Astrocyte of the cerebellum (primary cell): Measurements from ENCODE around the gene KCNG2.
"Not testable (repeated sequence)": the region's sequence is repeated elsewhere in the genome, so short reads cannot be mapped to it uniquely, and the experiment has no call there.

ENCODE experiments used
- DNase-seq: peaks from one replicate; pipeline ENCODE4 v3.0.0-alpha.2; 2011; ENCODE audit warnings: low read depth
- H3K4me3 ChIP-seq: 2 replicates; pipeline ENCODE4 v1.5.1; 2011; ENCODE audit warnings: mild to moderate bottlenecking, low read depth, low read length, moderate library complexity
- CTCF ChIP-seq: IDR thresholded peaks from 2 replicates; pipeline ENCODE4 v1.5.1; 2012; ENCODE audit warnings: low read length, low read depth, moderate library complexity, mild to moderate bottlenecking; ENCODE audit errors: missing control alignments
- in situ Hi-C: cut with HindIII; loops from 2 replicates; pipeline ENCODE4 v1.10.0; 2017; ENCODE audit warnings: low sequenced_read_pairs

KCNG2 gene

GRCh38 chr18:79863161-79864005 is 65.6 kb downstream of the KCNG2 start:
- no peak for TF ChIP-seq CTCF
- no peak overlapping the region for H3K4me3 ChIP-seq
- in situ Hi-C loops: loop anchor here (5.0 kb wide), 2 partner anchors 51 to 64 kb away; no protein-coding TSS in a partner anchor
- DNase-seq: no peak

GRCh38 chr18:79864006-79864725 is 66.4 kb downstream of the KCNG2 start:
- no peak for TF ChIP-seq CTCF
- in situ Hi-C loops: loop anchor here (5.0 kb wide), 2 partner anchors 52 to 63 kb away; no protein-coding TSS in a partner anchor
- DNase-seq: no peak
- no peak overlapping the region for H3K4me3 ChIP-seq

GRCh38 chr18:79864955-79865354 is 67.2 kb downstream of the KCNG2 start:
- in situ Hi-C loops: loop anchor here (5.0 kb wide), 2 partner anchors 53 to 62 kb away; no protein-coding TSS in a partner anchor
- DNase-seq, H3K4me3 ChIP-seq: not testable (repeated sequence)

- DNase-seq, in situ Hi-C loops, H3K4me3 ChIP-seq: not testable (repeated sequence)
Measured at GRCh38 chr18:79865951-79866350, 68.2 kb downstream of the KCNG2 start.

- DNase-seq: no peak
- in situ Hi-C loops: no loop called here
- no peak overlapping the region for H3K4me3 ChIP-seq
- no peak for TF ChIP-seq CTCF
Measured at GRCh38 chr18:79866889-79867574, 69.3 kb downstream of the KCNG2 start.

- in situ Hi-C loops: no loop called here
Measured at GRCh38 chr18:79867666-79868065, 69.9 kb downstream of the KCNG2 start.

More at GRCh38 chr18:79867666-79868065, 69.9 kb downstream of the KCNG2 start:
- no peak for TF ChIP-seq CTCF
- H3K4me3 ChIP-seq: no peak overlapping the region
- no peak for DNase-seq
